GM10266 (cell line): Measurements from ENCODE around the gene EZR.

Experiments used
- DNase-seq: peaks from one replicate; pipeline ENCODE4 v3.0.0; 2012; ENCODE audit errors: extremely low spot score
- TF ChIP-seq, protein P1 (sequence below): IDR thresholded peaks from 2 replicates; pipeline ENCODE4 v1.5.1; 2012; ENCODE audit warnings: mild to moderate bottlenecking, low read depth; ENCODE audit not compliant: control insufficient read depth, insufficient read depth; ENCODE audit errors: missing control alignments

EZR gene

DNA sequence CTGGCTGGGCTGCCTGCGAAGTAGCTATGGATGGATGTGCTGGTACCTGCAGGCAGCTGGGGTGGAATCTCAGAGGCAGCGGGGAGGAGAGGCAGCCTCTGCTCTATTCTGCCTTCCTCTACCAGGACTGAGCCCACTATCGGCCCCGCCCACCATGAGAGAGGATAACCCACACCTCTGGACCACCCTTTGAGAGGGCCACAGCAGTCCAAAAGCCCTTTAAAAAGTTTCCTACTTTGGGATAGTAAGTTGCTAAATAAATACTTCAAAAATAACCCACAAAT, 36.1 kb downstream of the EZR start:
- TF ChIP-seq, protein P1, sequence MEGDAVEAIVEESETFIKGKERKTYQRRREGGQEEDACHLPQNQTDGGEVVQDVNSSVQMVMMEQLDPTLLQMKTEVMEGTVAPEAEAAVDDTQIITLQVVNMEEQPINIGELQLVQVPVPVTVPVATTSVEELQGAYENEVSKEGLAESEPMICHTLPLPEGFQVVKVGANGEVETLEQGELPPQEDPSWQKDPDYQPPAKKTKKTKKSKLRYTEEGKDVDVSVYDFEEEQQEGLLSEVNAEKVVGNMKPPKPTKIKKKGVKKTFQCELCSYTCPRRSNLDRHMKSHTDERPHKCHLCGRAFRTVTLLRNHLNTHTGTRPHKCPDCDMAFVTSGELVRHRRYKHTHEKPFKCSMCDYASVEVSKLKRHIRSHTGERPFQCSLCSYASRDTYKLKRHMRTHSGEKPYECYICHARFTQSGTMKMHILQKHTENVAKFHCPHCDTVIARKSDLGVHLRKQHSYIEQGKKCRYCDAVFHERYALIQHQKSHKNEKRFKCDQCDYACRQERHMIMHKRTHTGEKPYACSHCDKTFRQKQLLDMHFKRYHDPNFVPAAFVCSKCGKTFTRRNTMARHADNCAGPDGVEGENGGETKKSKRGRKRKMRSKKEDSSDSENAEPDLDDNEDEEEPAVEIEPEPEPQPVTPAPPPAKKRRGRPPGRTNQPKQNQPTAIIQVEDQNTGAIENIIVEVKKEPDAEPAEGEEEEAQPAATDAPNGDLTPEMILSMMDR = no peak
- no peak for DNase-seq

DNA sequence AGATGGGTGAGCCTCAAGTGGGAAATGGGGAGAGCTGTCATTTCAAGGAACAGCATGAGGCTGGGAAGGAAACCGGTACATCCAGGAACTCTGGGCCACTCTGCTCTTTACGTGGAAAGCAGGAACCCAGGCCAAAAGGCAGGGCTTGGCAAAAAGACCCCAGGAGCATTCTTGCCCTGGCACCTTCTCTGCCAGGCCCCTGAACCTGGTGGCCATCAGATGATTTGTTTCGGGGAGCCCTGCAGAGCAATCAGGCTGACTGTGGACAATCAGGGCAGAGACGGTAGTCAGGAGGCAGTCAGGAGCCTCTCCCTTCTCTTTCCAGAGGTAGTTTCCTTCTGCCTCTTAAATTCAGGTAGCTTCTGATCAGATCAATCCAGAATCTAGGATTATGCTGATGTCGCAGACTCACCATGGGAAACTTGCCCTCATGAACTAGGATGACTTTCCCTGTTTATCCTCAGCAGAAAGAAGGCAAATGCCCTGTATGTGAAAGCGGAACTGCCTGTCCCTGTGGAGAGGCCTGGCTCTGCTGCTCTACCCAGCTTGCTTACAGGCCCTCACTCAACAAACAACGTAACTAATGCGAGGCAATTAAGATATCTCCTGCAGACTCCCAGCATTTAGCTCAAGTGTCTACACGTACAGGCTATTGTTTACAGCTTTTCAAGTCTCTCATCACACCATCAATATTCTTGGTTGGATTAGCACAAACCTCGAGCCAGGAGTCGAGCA, 36.6 kb downstream of the EZR start:
- TF ChIP-seq, protein P1 = no peak
- no peak for DNase-seq

DNA sequence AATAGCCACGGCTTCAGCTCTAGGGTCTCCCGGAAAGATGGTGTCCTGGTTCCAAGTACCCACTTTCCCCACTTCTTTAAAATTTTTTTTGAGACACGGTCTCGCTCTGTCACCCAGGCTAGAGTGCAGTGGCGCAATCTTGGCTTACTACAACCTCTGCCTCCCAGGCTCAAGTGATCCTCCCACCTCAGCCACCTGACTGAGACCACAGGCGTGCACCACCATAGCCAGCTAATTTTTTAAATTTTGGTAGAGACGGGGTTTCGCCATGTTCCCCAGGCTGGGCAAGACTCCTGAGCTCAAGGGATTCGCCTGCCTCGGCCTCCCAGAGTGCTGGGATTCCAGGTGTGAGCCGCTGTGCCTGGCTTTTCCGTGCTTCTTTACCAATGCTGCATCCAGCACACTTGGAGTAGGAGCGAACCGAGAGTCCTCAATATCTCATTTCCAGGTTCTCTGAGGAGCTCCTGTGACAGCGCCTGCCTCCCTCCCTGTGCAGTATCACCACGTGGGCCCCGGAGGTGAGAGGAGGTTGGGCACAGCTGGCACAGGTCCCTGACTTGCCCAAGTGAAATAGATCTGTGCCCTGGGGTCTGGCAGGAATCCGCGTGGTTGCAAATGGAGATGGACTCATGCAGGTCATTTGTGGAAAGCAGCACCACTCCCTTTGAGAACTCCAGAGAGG, 37.3 kb downstream of the EZR start:
- TF ChIP-seq, protein P1 = no peak

GRCh38 chr6:158780988-158781691, 38.0 kb downstream of the EZR start:
- DNase-seq = no peak
- TF ChIP-seq, protein P1 = no peak

More for the DNA sequence above, 37.3 kb downstream of the EZR start:
- no peak for DNase-seq

- no peak for DNase-seq
- TF ChIP-seq, protein P1 = no peak
Measured at GRCh38 chr6:158780246-158780884, 38.8 kb downstream of the EZR start.

- DNase-seq = no peak
- TF ChIP-seq, protein P1 = no peak
Measured at GRCh38 chr6:158778005-158778527, 41.1 kb downstream of the EZR start.

GRCh38 chr6:158777510-158777909, 41.7 kb downstream of the EZR start:
- TF ChIP-seq, protein P1 = no peak
- DNase-seq = no peak
